Measurements from ENCODE around the gene NT5E.
"Not testable (repeated sequence)": the region's sequence is repeated elsewhere in the genome, so short reads cannot be mapped to it uniquely, and the experiment has no call there.

Gene NT5E

DNA sequence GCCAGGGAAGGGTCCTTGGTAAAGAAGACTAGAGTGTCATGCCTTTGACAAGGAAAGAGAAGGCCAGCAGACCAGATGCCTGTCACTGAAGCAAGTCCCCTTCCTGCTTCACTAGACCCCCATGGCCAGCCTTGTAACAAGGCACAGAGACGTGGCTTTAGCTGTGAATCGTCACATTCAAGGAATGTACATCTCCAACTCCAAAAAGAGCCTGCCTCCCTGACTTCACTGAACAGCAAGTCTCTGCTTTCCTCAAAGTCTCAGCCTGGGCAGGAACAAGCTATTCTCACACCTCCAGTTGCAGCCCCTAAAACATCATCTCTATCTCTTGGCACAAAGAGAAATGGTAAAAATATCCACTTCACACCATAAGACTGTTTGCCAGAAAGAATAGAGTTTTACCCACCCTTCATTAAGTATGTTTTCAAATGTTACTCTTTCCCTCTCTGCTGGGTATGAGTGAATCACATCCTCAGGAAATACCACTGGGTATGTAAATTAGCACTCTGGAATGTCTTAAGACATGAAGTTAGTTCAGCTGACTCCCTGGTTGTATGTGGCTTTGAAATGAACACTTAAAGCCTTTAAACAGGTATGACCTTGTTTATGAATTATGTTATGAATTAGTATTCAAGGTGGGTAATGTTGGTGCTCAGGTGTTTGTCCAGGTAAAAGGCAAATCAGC lies 46.4 kb upstream of the NT5E start:
- no peak overlapping the region for H3K4me3 ChIP-seq
- H3K27ac ChIP-seq: peak overlapping the region; percentile 44 to 48
- peaks cover 0 to 30% (median 18%) of the 10 kb centered on the region in 4 donors for H3K4me1 ChIP-seq

GRCh38 chr6:85404016-85404563 lies 45.8 kb upstream of the NT5E start:
- DNase-seq; H3K4me3 ChIP-seq; H3K36me3 ChIP-seq; intact Hi-C loops (cut with DNase I; ENCODE audit: low total_unique reads); H3K27me3 ChIP-seq; H3K9me3 ChIP-seq: not testable (repeated sequence)
- H3K4me1 ChIP-seq: peaks cover 0 to 30% (median 18%) of the 10 kb centered on the region in 4 donors
- peak overlapping the region; percentile 44 to 48 for H3K27ac ChIP-seq

More for the DNA sequence above, 46.4 kb upstream of the NT5E start:
- H3K9me3 ChIP-seq: no peaks in the 10 kb centered on the region
- no peaks in the 10 kb centered on the region for H3K27me3 ChIP-seq
- DNase-seq: no peak
- H3K36me3 ChIP-seq: no peaks in the 10 kb centered on the region
- no peak for TF ChIP-seq CTCF (IDR thresholded peaks at IDR 0.05)
- intact Hi-C loops (cut with DNase I; ENCODE audit: low total_unique reads): no loop called here

GRCh38 chr6:85404564-85405174 lies 45.2 kb upstream of the NT5E start:
- Histone ChIP-seq H3K4me1 (peaks cover 0 to 30% (median 18%) of the 10 kb centered on the region in 4 donors), H3K27me3 (no peaks in the 10 kb centered on the region), H3K36me3 (no peaks in the 10 kb centered on the region), H3K9me3 (no peaks in the 10 kb centered on the region), H3K4me3 (no peak overlapping the region), H3K27ac (peak overlapping the region; percentile 44 to 48)
- no peak for TF ChIP-seq CTCF (IDR thresholded peaks at IDR 0.05)
- intact Hi-C loops (cut with DNase I; ENCODE audit: low total_unique reads): no loop called here
- DNase-seq: no peak

DNA sequence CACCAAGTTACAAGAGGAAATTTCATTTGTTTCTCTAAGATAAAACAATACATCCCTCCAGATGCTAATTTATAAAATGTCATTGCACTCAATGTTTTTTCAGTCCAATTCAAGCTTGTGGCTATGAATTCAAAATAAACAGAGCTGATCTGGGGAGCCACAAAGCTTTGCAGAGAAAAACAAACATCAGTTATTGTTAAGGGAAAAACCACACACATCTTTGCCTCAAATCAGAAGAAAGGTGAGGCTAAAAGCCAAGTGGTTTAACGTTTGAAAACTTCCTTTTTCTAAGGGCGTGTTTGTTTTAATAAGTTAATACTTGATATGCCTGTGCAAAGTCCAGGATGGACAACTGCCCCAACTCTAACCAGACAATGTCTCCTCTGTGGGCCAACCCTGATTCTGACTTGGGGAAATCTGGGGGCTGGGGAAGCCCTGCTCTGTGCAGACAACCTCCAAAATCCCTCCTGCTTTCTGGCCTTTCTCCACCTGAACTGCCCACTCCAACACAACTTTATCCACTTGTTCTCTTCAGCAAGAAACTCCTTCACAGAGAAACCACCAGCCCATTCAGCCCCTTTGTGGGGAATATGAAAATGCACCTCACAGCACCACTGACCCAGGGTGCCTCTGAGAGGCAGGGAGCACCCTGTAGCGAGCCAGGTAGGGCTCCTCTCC lies 44.6 kb upstream of the NT5E start:
- no peak for DNase-seq
- H3K9me3 ChIP-seq: no peaks in the 10 kb centered on the region
- H3K27me3 ChIP-seq: no peaks in the 10 kb centered on the region
- peak overlapping the region; percentile 16 to 44 for H3K27ac ChIP-seq
- peaks cover 0 to 30% (median 18%) of the 10 kb centered on the region in 4 donors for H3K4me1 ChIP-seq
- TF ChIP-seq CTCF (IDR thresholded peaks at IDR 0.05): no peak
- intact Hi-C loops (cut with DNase I; ENCODE audit: low total_unique reads): no loop called here
- no peaks in the 10 kb centered on the region for H3K36me3 ChIP-seq
- no peak overlapping the region for H3K4me3 ChIP-seq

- H3K4me3 ChIP-seq: no peak overlapping the region
- peaks cover 0 to 30% (median 18%) of the 10 kb centered on the region in 4 donors for H3K4me1 ChIP-seq
- no peaks in the 10 kb centered on the region for H3K9me3 ChIP-seq
- DNase-seq: no peak
- H3K36me3 ChIP-seq: no peaks in the 10 kb centered on the region
- peak overlapping the region; percentile 16 to 44 for H3K27ac ChIP-seq
- intact Hi-C loops (cut with DNase I; ENCODE audit: low total_unique reads): no loop called here
- H3K27me3 ChIP-seq: no peaks in the 10 kb centered on the region
- no peak for TF ChIP-seq CTCF (IDR thresholded peaks at IDR 0.05)
Measured at GRCh38 chr6:85405853-85406198, 44.1 kb upstream of the NT5E start.

GRCh38 chr6:85406641-85407075 lies 43.2 kb upstream of the NT5E start:
- no peak for DNase-seq
- Histone ChIP-seq H3K36me3 (no peaks in the 10 kb centered on the region), H3K4me3 (no peak overlapping the region), H3K27me3 (no peaks in the 10 kb centered on the region), H3K4me1 (peaks cover 0 to 30% (median 18%) of the 10 kb centered on the region in 4 donors), H3K9me3 (no peaks in the 10 kb centered on the region), H3K27ac (no peak overlapping the region)
- intact Hi-C loops (cut with DNase I; ENCODE audit: low total_unique reads): no loop called here
- no peak for TF ChIP-seq CTCF (IDR thresholded peaks at IDR 0.05)

Data from tibial artery (tissue), 4 donors.